HG03175 (cell line): ENCODE measurements around the gene STT3B.
"Not testable (repeated sequence)": the region's sequence is repeated elsewhere in the genome, so short reads cannot be mapped to it uniquely, and the experiment has no call there.

Source experiments
- ATAC-seq: cut with Tn5 transposase; IDR thresholded peaks from one replicate; pipeline ENCODE4 v1.9.1; 2021; ENCODE audit warnings: mild to moderate bottlenecking, moderate library complexity; ENCODE audit not compliant: unreplicated experiment

Gene STT3B

DNA sequence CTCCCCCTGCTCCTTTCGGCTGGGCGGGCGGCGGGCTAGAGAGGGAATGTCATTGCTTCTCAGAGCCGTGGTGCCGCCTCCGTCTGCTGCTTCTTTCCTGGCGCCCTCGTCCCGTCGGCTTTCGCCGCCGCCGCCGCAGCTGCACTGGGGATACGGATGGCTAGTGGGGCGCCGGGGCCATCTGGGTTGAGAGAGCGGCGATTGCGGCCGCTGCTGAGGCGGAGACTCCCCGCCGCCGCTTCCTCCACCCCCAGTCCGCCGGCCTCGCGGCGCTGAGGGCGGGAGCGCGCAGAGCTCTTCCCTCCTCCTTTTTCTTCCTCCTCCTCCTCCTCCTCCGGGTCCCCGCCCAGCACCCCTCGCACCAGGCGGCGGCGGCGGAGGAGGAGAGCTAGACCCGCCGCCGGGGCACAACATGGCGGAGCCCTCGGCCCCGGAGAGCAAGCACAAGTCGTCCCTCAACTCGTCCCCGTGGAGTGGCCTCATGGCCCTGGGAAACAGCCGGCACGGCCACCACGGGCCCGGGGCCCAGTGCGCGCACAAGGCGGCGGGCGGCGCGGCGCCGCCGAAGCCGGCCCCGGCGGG, at the start of gene STT3B:
STT3B (plus strand) TSS at position 339 of the 582 bp plus-strand sequence; CDS start at position 413, 74 bp downstream.
- peak; percentile 50 for ATAC-seq

DNA sequence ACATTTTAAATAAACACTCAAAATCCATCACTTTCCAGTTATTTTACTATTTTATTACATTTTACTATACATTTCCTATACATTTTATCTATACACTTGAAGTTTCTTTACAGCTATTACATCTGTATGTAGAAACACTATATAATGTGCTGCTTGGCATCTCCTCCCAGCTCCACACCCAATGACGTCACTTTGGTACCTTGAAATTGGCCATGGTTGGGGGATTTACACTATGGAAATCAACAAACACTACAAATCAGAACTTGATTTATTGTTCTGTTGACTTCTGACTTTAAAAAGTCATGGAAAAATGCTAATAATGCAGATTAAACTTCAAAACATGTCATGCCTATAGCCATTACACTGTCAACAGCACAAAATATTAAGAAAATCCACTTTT, 48.9 kb upstream of the STT3B start:
- ATAC-seq = no peak

DNA sequence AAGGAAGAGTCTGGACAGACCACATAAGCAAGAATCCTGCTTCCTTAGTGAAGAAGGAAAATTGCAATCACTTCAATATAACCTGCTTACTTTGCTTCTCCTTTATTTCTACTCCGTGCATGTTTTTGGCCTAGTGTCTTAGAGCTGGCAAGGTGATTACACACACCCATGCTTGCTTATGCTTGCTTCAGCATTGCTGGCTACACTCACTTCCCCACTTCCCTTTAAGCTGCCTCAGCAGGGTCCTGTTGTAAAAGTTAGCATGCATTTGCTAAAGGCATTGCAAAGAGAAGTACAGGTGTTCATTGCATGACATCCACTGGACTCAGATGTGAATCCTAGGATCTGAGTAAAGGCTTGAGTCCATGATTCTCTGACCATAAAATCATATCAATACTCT, 47.5 kb upstream of the STT3B start:
- ATAC-seq = no peak

DNA sequence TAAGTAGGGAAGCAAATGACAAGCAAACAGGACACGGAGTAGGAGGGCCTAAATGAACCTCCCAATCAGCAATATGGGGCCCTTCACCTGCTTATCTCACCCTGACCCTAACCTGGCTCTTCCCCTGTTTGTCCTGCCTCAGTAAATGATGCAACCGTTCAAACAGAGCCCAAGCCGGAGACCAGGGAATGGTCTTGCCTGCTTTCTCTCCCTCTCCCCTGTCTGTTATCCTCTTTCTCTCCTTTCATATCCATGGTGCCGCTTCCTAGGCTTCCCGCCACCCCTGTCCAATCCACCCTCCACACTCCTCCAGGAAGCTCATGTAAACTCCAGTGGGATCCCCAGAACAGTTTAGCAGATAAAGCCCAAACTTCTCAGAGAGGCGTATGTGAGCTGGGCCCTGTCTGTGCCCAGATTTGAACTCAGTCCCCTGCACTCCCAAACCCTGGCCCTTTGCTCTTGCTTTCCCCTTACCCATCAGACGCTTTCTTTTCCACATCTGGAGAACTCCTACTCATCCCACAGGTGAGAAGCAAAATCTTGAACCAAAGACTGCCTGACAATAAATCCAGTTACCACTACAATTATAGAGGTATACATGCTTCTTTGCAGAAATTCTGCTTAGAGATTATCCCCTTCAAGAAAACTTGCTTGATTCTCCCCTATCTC, 45.7 kb upstream of the STT3B start:
- no peak for ATAC-seq

DNA sequence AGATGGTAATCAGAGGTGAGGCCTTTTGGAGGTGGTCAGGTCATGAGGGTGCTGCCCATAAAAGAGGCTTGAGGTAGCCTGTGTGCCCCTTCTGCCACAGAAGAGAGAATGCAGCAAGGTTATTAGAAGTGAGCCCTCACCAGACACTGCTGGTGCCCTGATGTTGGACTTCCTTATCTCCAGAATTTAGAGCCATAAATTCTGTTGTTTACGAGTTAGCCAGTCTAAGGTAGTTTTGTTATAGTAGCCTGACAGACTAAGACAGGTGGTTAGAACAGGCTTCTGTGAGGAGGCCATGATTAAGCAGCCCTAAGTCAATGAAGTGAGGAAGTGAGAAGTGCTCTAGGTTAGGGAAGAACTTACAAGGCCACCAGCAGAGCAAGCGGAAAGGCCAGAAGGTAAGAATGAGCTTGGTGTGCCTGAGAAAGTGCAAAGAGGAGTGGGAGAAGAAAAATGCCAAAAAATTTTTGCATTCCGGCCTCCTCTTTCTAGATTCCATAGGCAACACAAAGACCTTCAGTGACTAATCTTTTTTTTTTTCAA, 44.2 kb upstream of the STT3B start:
- ATAC-seq = no peak

DNA sequence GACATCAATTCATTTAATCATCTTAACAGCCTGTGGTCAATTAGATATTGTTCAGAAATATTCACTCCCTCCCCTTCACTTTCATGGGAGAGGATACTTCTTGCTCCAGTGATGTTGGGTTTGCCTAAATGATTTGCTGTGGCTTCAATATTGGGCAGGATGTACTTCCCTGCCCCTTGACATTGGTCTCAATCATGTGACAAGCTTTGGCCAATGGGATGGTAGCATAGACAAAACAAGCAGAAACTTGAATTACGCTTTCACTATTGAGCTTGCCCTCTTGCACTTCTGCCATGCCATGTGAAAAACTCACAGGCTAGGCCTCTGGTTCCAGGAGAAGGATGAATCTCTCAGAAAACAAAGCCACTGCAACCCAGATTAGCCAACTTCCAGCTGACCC, 42.2 kb upstream of the STT3B start:
- no peak for ATAC-seq

DNA sequence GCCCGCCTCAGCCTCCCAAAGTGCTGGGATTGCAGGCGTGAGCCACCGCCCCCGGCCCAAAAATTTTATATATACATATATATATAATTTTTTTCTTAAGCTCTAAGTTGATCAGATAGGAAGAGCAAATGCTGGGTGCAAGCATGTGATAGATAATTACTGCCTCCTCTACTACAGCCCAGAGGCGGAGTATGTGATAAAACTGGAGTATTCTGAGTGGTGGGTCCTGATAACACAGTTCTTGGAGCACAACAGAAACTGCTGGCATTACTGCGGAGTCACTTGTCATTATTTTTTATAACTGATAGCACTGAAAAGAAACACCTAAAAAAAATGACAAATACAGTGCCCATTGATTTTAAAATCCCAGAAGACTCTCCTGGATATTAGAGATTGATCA, 41.1 kb upstream of the STT3B start:
- no peak for ATAC-seq

DNA sequence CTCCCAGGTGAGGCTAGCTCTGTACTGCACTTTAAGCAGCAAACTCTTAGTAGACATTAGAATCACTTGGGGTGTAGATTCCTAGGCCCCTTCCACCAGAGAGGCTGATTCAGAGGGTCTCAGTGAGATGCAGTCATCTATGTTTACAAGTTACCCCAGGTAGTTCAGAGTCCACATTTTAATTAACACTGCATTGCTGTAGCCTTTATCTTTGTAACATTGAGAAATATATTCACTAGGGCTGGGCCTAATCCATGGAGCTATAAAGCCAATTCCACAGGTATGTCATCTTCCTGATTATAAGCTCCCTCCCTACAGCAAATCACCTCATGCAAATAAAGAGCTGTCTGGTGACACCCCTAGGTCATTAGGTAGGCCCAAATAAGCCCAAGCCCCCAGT, 39.6 kb upstream of the STT3B start:
- no peak for ATAC-seq

DNA sequence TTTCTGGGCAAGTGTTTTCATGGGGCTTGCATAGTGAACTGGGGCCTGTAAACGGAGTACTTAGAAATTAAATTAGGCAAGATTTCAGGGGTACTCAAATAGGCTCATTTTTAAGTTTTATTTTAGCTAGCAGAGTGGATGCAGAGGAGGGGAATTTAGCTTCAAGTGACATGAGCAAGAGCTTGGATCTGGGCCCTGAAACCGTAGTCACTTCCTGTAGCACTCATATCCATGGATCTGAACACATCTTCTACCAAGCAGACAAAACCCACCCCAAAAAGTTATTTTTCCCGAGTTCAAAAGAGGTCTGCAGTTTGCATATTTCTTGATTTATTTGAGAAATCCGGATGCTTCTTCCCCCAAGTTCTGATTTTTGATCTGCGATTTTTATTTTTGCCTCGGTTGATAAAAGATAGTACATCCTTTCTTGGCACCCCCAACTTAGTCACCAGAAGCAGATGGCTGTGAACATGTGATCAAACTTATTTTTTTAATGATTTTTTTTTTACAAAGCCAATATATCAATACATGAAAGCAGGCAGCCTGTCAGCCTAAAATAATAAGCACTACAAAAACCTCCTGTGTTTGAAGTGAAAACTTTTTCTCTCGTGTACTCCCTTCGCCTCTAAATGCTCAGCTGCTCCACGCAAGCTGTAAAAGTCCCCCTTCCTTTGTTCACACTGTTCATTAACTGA, 36.6 kb upstream of the STT3B start:
- no peak for ATAC-seq

DNA sequence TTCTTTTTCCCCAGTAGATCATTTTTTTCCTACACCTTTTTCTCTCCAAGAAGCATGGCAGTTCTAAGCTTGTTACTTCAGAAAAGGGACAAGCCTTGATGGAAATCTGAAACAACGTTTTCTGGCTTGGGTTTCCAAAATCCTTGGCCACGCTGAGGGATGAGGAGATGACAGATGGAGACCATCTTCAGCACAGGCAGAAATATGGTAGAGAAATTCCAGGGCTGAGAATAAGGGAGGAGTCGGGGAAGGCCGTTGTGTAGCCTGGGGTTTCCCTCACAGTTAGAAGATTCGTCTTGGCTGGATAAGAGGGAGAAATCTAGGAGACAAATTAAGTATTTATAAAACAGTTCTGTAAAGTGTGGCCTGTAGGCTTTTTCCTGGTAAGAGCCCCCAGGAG, 33.9 kb upstream of the STT3B start:
- ATAC-seq = no peak

DNA sequence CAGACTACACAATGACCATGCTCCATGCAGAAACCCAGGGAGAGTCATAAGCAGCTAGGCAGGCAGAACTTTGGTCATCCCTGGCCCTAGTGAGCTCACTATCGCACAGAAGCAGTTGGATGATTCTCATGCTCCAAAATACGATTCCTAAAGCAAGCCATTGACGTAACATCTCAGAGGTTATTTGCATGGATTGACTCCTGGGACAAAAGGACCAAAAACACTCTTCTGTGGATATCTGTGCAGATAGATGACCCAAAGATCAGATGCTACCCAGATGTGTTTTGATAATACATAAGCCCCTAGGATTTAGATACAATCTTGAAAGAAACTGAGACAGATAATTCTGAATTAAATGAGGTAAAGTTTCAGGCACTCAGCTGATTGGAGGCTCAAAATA, 33.4 kb upstream of the STT3B start:
- ATAC-seq = no peak

DNA sequence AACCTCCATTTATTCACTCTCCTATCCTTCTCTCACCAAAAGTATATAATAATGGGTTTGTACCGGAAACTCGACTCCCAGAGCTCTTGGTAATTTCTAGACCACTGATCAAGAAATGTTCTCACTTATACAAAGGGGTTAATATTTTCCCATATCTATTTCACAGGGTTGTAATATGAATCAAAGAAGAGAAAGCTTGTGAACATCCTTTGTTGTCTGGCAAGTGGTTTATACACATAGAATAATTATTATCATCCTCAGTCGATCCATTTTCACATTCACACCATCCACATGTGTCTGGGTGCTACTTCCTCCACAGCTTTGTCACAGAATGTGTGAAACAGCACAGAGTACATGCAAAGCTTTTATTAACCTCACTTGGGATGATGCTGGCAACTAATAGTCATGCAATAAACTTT, 29.9 kb upstream of the STT3B start:
- ATAC-seq = peak; percentile 64

DNA sequence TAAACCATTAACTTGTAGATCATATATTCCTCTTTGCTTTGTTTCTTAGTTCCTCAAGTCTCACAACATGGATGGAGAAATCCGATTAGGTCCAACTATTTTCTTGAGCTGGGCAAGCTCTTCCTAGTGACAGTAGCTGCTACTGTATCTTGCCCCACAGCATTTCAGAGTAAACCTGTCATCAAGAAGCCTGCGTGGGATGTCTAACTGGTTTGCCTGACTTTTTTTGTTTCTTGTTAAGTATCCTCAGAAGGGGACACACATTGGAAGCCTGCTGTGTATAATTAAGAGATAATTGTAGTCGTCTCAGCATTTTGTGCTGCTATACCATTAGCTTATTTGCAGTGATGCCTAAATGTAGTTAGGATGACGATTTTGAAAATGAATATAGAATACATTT, 29.3 kb upstream of the STT3B start:
- ATAC-seq = no peak

DNA sequence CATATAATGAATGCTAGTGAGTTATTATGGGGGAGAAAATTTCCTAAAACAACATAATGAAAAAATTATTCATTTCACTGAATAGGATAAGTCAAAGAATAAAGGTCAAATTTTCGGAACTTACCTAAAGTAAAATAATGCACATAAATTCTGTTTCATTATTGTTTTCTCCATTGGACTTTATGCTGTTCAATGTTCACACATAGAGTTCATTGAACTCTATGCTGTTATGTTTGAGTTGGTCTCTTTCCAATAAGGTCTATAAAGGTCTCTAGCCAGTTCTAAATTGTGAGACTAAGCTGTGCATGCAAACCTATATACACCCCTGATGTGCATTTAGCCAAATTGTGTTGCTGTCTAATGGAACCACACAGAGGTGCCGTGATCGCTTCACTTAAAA, 28.5 kb upstream of the STT3B start:
- no peak for ATAC-seq

DNA sequence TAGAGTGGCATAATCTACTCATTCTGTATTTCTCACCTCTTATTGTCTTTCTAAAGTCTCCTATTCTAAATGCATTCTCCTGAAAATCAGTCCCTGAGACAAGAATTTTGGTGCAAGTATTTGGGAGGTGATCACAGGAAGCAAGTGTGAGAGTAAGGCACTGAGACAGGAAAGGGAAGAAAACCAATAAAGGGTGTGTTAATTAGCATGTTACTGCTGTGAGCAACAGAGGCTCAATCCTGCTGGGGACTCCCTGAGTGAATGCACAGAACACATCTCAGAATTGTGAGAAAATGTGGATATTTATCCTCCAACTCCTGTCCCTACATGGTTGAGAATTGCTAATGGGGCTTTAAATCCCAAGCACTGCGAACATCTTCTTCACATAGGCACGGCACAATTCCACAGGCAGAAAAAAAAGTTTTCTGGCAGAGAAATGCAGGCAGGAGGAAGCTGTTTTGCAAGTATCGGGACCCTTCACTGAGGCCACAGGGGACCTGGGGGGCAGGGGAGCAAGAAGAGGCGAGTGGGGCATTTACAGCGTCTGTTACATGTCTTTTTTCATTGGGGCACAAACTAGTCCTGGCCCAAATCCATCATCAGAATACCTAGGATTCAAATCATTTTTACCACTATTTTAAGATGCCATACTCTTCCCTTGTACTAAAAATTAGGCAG, 27.2 kb upstream of the STT3B start:
- ATAC-seq = no peak

DNA sequence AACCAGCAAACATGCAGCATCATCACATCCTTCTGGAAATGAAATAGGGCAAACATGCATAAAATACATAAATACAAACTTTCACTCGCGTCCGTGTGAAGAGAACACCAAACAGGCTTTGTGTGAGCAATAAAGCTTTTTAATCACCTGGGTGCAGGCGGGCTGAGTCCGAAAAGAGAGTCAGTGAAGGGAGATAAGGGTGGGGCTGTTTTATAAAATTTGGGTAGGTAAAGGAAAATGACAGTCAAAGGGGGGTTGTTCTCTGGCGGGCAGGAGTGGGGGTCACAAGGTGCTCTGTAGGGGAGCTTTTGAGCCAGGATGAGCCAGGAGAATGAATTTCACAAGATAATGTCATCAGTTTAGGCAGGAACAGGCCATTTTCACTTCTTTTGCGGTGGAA, 26.2 kb upstream of the STT3B start:
- not testable (repeated sequence) for ATAC-seq

DNA sequence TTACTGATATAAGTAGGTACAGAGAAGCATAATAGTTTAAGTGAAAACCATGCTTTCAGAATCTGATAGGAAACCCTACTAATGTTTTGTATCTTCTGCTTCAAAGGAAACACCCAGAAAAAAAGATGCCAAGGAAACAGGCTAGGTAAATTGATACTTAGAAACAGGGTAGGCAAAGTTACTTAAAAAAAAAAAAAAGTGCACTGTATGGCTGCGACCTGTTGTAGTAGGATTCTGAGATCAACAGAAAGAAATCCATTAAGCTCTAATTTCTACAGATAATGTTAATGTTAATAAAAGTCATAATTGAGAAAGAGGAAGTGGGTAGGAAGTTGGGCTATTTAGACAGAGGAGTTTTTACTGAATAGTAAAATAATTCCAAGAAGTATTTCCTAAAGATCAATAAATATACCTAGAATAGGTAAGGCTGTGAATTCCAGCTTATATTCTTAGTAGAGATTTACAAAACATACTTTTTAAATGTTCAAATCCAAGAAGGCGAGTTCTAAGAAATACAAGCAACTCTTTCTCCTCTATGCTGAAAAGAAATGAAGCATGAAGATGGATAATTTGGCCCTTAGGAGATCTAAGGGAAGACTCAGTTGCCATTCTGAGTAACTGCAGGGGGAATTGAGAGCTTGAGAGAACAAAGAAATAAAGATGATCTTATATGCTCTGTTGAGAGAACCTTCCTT, 24.1 kb upstream of the STT3B start:
- no peak for ATAC-seq

DNA sequence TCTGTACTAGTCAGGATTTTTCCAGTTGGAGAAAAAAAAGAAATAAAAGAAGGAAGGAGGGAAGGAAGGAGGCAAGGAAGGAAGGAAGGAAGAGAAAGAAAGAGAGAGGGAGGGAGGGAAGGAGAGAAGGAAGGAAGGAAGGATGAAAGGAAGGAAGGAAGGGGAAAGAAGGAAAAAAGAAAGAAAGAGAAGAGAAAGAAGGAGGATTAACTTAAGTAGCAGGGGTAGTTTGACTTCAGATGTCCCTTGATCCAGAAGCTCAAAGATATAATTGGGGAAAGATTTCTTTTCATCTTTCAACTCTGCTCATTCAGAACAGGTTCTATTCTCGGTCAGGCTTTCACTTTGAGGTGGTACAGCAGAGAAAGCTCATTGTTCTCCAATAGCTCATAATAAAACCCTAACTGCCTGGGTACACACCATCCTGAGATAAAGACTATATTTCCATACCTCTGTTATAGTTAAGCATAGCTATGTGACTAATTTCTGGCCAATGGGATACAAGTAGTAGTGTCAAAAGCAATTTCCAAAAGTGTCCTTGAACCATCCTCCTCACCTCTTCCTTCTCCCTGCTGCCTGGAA, 23.5 kb upstream of the STT3B start:
- ATAC-seq = no peak

DNA sequence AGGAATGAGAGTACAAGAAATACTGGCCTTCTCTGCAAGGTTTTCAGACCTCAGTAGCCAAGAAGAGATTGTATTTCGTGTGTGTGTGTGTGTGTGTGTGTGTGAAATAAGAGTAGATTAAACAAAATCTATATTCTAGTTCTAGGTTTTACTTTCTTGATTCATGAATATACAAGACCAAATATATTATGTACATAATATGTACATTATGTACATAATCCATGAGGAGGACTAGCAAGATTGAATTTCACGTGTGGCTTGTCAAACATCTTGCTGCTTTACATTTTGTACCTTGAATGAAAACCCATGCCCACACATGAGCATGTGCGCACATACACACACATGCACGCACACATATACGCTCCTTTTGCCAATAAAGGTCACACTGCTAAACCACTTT, 18.2 kb upstream of the STT3B start:
- no peak for ATAC-seq

DNA sequence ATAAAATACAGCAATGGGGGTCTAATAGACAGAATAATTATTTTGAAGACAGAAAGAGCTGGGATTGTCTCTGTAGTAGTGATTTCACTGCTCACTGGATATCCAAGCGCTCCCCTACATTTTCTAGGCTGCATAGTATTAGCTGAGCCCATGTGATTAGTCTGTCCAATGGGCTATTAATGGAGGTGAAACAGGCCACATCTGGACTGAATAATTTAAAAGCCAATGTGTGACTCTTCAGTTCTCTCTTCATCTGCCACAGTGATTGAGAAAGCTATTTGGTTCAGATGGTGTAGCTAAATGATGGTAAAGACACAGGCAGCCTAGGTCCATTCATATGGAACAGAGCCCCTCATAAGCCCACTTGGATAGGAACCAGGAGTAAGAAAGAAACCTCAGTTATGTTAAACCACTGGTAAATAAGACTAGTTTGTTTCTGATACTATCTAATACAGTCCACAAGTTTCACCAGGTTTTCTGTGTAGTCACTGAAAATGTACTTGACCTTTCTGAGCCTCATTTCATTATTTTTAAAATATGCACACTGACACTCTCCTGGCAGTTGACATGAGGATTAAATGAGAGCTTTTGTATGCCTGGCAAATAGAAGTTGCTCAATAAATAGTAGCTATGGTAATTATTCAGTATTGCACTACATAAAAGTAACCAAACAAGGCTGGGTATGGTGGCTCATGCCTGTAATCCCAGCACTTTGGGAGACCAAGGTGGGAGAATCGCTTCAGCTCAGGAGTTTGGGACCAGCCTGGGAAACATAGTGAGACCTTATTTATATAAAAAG, 17.0 kb upstream of the STT3B start:
- ATAC-seq = no peak
